Measurements from ENCODE around the gene SPTLC2. TPM values are rescaled to one million over a fixed set of nuclear protein-coding genes. Genes with fewer than 3 reads are reported as not detected.

SPTLC2 gene
- total RNA-seq, 1 experiment from 2014 or later: 44.7 TPM

DNA sequence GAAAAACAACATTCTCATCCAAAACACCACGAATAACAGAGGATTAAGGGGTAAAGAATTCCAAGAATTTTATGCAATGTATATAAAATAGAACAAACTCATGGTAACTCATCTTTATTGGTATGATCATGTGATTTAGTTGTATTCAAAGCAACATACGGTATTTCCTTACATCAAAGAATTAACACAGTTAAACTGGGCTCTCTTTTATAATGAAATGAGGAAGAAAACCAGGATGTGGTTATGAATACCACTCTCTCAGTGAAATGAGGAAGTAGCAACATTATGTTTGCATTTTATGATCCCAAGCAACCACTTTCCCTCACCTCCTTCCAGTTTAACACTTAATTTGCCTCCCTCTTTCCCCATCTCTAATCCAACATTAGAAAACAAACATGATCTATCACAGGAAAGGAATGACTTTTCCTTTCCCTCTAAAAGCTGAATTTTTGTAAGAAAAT is 22.9 kb downstream of the SPTLC2 start:
- intact Hi-C loops (cut with micrococcal nuclease): no loop called here
- ChIA-PET CTCF (interaction anchor here (0.7 kb wide), 1 partner anchor 135 kb away, joined by 4 read pairs; no protein-coding TSS in a partner anchor), RAD21 (ENCODE audit: low non-redundant PET in 1 of 2, low total read pairs in 2 of 2, uncharacterized antibody in 2 of 2, unreplicated experiment in 2 of 2) (no interaction called here), POLR2A (no interaction called here)
- ATAC-seq (no peak), DNase-seq (ENCODE audit: low read depth, low spot score) (no peak)
- Histone ChIP-seq H3K36me3 (ENCODE audit: control insufficient read depth in 1 of 2, insufficient read depth in 2 of 2, low read length in 2 of 2) (peaks cover 5 to 7% of the 10 kb centered on the region in 2 experiments; a peak in 3 of 4 replicates), H3K27me3 (ENCODE audit: insufficient read depth, low read length) (no peaks in the 10 kb centered on the region), H2AFZ (ENCODE audit: low read depth, low read length, poor library complexity, severe bottlenecking) (no peak overlapping the region), H3K4me3 (replicated peaks in 1 of 2; ENCODE audit: low read depth in 1 of 2, low read length in 2 of 2) (no peak overlapping the region), H3K4me1 (ENCODE audit: control insufficient read depth in 1 of 2, insufficient read depth in 2 of 2, low read length in 2 of 2) (peaks cover 1 to 17% of the 10 kb centered on the region in 2 experiments), H4K20me1 (ENCODE audit: insufficient read depth) (no peaks in the 10 kb centered on the region), H3K4me2 (ENCODE audit: low read length) (peak overlapping the region; percentile 20; the same call in 1 of the 2 replicates), H3K9ac (ENCODE audit: low read length) (no peak overlapping the region), H3K27ac (ENCODE audit: low read depth, low read length) (no peak overlapping the region), H3K9me3 (ENCODE audit: control insufficient read depth in 1 of 2, insufficient read depth in 1 of 2, low read depth in 1 of 2, low read length in 2 of 2) (no peaks in the 10 kb centered on the region), H3K9me2 (ENCODE audit: insufficient read depth) (no peaks in the 10 kb centered on the region), H3K79me2 (ENCODE audit: insufficient read depth, low read length) (peaks cover 65% of the 10 kb centered on the region)
- BruUV-seq (replicated peaks): no TSS peak
- no peak for TF ChIP-seq RAD21 (IDR thresholded peaks at IDR 0.05; ENCODE audit: low read depth)
- TF ChIP-seq CEBPB (IDR thresholded peaks at IDR 0.05; ENCODE audit: low read depth): no peak
- TF ChIP-seq SP1 (IDR thresholded peaks at IDR 0.05; ENCODE audit: low read depth): no peak
- no peak for TF ChIP-seq EZH2 (IDR thresholded peaks at IDR 0.05)
- no peak for TF ChIP-seq ELF1 (IDR thresholded peaks at IDR 0.05; ENCODE audit: borderline replicate concordance, low read depth)
- no peak for TF ChIP-seq EGR1 (IDR thresholded peaks at IDR 0.05; ENCODE audit: low read depth)
- no peak for TF ChIP-seq ZFX (IDR thresholded peaks at IDR 0.05)
- no peak for TF ChIP-seq SIN3A (IDR thresholded peaks at IDR 0.05; ENCODE audit: low read depth)
- no peak for TF ChIP-seq JUND (IDR thresholded peaks at IDR 0.05)
- no peak for TF ChIP-seq CBX3 (IDR thresholded peaks at IDR 0.05; ENCODE audit: low read depth)
- TF ChIP-seq, protein P1, sequence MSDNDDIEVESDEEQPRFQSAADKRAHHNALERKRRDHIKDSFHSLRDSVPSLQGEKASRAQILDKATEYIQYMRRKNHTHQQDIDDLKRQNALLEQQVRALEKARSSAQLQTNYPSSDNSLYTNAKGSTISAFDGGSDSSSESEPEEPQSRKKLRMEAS (IDR thresholded peaks at IDR 0.05): no peak
- TF ChIP-seq, protein P2, sequence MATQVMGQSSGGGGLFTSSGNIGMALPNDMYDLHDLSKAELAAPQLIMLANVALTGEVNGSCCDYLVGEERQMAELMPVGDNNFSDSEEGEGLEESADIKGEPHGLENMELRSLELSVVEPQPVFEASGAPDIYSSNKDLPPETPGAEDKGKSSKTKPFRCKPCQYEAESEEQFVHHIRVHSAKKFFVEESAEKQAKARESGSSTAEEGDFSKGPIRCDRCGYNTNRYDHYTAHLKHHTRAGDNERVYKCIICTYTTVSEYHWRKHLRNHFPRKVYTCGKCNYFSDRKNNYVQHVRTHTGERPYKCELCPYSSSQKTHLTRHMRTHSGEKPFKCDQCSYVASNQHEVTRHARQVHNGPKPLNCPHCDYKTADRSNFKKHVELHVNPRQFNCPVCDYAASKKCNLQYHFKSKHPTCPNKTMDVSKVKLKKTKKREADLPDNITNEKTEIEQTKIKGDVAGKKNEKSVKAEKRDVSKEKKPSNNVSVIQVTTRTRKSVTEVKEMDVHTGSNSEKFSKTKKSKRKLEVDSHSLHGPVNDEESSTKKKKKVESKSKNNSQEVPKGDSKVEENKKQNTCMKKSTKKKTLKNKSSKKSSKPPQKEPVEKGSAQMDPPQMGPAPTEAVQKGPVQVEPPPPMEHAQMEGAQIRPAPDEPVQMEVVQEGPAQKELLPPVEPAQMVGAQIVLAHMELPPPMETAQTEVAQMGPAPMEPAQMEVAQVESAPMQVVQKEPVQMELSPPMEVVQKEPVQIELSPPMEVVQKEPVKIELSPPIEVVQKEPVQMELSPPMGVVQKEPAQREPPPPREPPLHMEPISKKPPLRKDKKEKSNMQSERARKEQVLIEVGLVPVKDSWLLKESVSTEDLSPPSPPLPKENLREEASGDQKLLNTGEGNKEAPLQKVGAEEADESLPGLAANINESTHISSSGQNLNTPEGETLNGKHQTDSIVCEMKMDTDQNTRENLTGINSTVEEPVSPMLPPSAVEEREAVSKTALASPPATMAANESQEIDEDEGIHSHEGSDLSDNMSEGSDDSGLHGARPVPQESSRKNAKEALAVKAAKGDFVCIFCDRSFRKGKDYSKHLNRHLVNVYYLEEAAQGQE (IDR thresholded peaks at IDR 0.05; ENCODE audit: low read depth): no peak
- TF ChIP-seq EZH2phosphoT487 (IDR thresholded peaks at IDR 0.05; ENCODE audit: borderline replicate concordance): no peak
- no peak for TF ChIP-seq TCF7L2 (IDR thresholded peaks at IDR 0.05; ENCODE audit: borderline replicate concordance, extremely low read depth, insufficient read depth, insufficient read length)
- no peak for TF ChIP-seq YY1 (IDR thresholded peaks at IDR 0.05; ENCODE audit: extremely low read depth, insufficient replicate concordance, low read depth, low read length)
- TF ChIP-seq SRF (IDR thresholded peaks at IDR 0.05; ENCODE audit: low read depth): no peak
- TF ChIP-seq, protein P3, sequence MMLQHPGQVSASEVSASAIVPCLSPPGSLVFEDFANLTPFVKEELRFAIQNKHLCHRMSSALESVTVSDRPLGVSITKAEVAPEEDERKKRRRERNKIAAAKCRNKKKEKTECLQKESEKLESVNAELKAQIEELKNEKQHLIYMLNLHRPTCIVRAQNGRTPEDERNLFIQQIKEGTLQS (IDR thresholded peaks at IDR 0.05): no peak
